Adrenal gland (tissue), 12 donors: ENCODE data around the gene WDR53. TPM values are rescaled to one million over a fixed set of nuclear protein-coding genes. Genes with fewer than 3 reads are reported as not detected.

Experiments used
- DNase-seq, 7 donors: peaks; one replicate each; pipeline ENCODE4 v3.0.0-alpha.2; 2019 to 2020
- H3K27ac ChIP-seq, 5 donors: fragments of 200-600 bp; sonication (generic) in 4 of 5; 1 replicate in 3 of 5; 2 replicates in 2 of 5; pipeline versions ENCODE4 v1.5.1 to v1.8.0; 2016 to 2020; ENCODE audit warnings: mild to moderate bottlenecking in 1 of 5
- H3K27me3 ChIP-seq: fragments of 200-600 bp; 2 replicates; pipeline ENCODE4 v1.8.0; 2021
- H3K36me3 ChIP-seq, 2 donors: fragments of 200-600 bp; replicated peaks in 1 of 2; 1 replicate in 1 of 2; 2 replicates in 1 of 2; pipeline versions ENCODE4 v1.5.1 to v1.8.0; 2018 to 2022
- H3K4me1 ChIP-seq, 2 donors: fragments of 200-600 bp; replicated peaks in 1 of 2; 1 replicate in 1 of 2; 2 replicates in 1 of 2; pipeline versions ENCODE4 v1.5.1 to v1.8.0; 2018 to 2021
- H3K4me3 ChIP-seq, 4 donors: fragments of 200-600 bp; sonication (generic) in 3 of 4; one replicate each; pipeline ENCODE4 v1.5.1; 2016 to 2018
- H3K9me3 ChIP-seq, 3 donors: fragments of 200-600 bp; sonication (generic) in 1 of 3; replicated peaks in 1 of 3; 1 replicate in 2 of 3; 2 replicates in 1 of 3; pipeline versions ENCODE4 v1.5.1 to v1.8.0; 2016 to 2021
- POLR2A ChIP-seq, 2 donors: fragments of 450-650 bp; IDR thresholded peaks; one replicate each; pipeline ENCODE4 v1.6.1; 2017; ENCODE audit warnings: antibody characterized with exemption in 2 of 2, mild to moderate bottlenecking in 2 of 2, moderate library complexity in 1 of 2
- WGBS, 4 donors: extraction: QIAGEN DNeasy Blood & Tissue Kit in 2 of 4; methylation state at CpG; one replicate each; pipeline versions ENCODE4 v1.1.5 to v1.1.7; 2013 to 2017; 5-methylcytosine and 5-hydroxymethylcytosine counted together
- intact Hi-C, 2 donors: fragments of 100-400 bp; cut with DNase I; formaldehyde crosslinking; loops; one replicate each; pipeline versions ENCODE4 v1.14.1 to v1.15.0; 2022 to 2023
- polyA plus RNA-seq, 3 donors: library from polyadenylated mRNA; stranded (reverse); fragments of 200-250 nt in 2 of 3; fragments of 350-450 nt in 1 of 3; fragmentation: Illumina TruSeq in 1 of 3; extraction: RNeasy Lipid Tissue Mini Kit (QIAGEN cat#74804) in 1 of 3; gene quantifications; one replicate each; pipeline ENCODE4 v1.2.3, GENCODE V29; 2013 to 2014
- total RNA-seq, 9 donors: library from RNA; depleted of rRNA in 4 of 9; stranded (reverse); fragments of >200 nt in 4 of 9; fragments of 120-200 nt in 1 of 9; fragmentation: NEBNext Ultra II Directional in 1 of 9; extraction: Animal tissue kit (Norgen Biotek cat#: 25700) in 1 of 9; gene quantifications; one replicate each; pipeline versions ENCODE4 v1.1.0 to v1.2.4, GENCODE V29; 2013 to 2023
- TF ChIP-seq, protein P1 (sequence below), 6 experiments: fragments of 450-650 bp in 4 of 6; fragments of 200-600 bp in 2 of 6; sonication (generic) in 1 of 6; IDR thresholded peaks; 1 replicate in 5 of 6; 2 replicates in 1 of 6; pipeline versions ENCODE4 v1.5.1 to v1.8.0; 2016 to 2021; ENCODE audit warnings: antibody characterized with exemption in 6 of 6, mild to moderate bottlenecking in 2 of 6, moderate library complexity in 1 of 6
- donor health status: healthy with polysubstance abuse.
- donor health status: Bipolar disorder and iron deficiency.
- donor health status: DM: yes; HTN: yes; CAD: no.
- donor health status: DM: no; HTN: no; CAD: no.
- donor health status: DM: no; HTN: no; CAD: no.
- donor health status: DM: yes; HTN: yes; CAD: no.

The WDR53 gene
- total and polyA plus RNA-seq, 12 donors, result 1.8 to 27.5 (median 11.1) TPM

DNA sequence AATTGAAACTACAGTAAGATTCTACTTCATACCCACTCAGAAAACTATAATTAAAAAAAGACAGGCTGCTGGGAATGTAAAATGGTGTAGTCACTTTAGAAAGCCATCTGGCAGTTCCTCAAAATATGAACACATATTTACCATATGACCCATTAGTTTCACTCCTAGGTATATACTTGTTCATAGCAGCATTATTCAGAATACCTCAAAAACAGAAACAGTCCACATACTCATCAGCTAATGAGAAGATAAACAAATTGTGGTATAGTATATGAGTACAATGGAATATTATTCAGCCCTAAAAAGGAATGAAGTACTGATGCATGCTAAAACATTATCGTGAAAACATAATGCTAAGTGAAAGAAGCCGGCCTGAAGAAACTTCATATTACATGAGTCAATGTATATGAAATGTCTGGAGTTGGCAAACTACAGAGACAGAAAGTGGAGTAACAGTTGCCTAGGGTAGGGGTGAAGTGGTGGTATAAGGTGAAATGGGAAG, 23.8 kb downstream of the WDR53 start:
- H3K36me3 ChIP-seq, result no peaks in the 10 kb centered on the region
- intact Hi-C loops, result no loop called here
- 88 to 95% (median 94%) methylated on average over 2 of the region's 2 CpGs for WGBS, 4 donors

DNA sequence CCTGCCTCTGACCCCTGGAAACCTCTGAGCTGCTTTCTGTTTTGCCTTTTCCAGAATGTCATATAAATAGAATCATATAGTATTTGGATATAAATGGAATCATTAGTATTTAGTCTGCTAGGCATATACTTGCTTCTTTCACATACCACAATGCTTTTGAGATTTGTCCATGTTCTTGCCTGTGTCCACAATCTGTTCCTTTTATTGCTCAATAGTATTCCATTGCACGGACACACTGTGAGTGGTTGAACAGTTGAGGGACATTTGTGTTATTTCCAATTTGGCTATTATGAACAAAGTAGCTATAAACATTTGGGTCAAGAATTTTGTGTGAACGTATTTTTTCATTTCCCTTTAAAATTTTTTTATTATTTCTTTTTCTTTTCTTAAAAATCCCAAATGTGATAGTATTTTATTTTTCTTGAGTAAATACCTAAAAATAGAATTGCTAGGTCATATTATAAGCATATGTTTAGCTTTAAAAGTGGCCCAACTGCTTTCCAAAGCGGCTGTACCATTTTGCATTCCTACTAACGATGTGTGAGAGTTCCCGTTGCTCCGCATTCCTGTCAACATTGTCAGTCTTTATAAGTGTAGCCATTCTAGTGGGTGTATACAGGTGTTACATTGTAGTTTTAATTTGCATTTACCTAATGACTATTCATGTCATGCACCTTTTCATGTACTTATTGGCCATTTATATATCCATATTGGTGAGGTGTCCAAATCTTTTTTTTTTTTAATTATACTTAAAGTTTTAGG, 26.5 kb downstream of the WDR53 start:
- no peaks in the 10 kb centered on the region for H3K9me3 ChIP-seq
- WGBS, 4 donors, result 86 to 91% (median 89%) methylated on average over 6 of the region's 6 CpGs
- no peak for TF ChIP-seq POLR2A (IDR thresholded peaks at IDR 0.05)
- TF ChIP-seq, protein P1, sequence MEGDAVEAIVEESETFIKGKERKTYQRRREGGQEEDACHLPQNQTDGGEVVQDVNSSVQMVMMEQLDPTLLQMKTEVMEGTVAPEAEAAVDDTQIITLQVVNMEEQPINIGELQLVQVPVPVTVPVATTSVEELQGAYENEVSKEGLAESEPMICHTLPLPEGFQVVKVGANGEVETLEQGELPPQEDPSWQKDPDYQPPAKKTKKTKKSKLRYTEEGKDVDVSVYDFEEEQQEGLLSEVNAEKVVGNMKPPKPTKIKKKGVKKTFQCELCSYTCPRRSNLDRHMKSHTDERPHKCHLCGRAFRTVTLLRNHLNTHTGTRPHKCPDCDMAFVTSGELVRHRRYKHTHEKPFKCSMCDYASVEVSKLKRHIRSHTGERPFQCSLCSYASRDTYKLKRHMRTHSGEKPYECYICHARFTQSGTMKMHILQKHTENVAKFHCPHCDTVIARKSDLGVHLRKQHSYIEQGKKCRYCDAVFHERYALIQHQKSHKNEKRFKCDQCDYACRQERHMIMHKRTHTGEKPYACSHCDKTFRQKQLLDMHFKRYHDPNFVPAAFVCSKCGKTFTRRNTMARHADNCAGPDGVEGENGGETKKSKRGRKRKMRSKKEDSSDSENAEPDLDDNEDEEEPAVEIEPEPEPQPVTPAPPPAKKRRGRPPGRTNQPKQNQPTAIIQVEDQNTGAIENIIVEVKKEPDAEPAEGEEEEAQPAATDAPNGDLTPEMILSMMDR (IDR thresholded peaks at IDR 0.05), result no peak
- intact Hi-C loops, result no loop called here
- H3K4me3 ChIP-seq, result no peak overlapping the region
- no peaks in the 10 kb centered on the region for H3K36me3 ChIP-seq
- H3K27ac ChIP-seq, result no peak overlapping the region
- no peaks in the 10 kb centered on the region for H3K4me1 ChIP-seq
- DNase-seq, result no peak
- no peaks in the 10 kb centered on the region for H3K27me3 ChIP-seq

More for the DNA sequence above, 23.8 kb downstream of the WDR53 start:
- no peaks in the 10 kb centered on the region for H3K4me1 ChIP-seq
- DNase-seq, result no peak
- H3K4me3 ChIP-seq, result no peak overlapping the region
- H3K9me3 ChIP-seq, result peaks cover 0 to 4% (median 0%) of the 10 kb centered on the region in 3 donors
- no peak overlapping the region for H3K27ac ChIP-seq
- TF ChIP-seq, protein P1 (IDR thresholded peaks at IDR 0.05), result no peak
- TF ChIP-seq POLR2A (IDR thresholded peaks at IDR 0.05), result no peak
- H3K27me3 ChIP-seq, result no peaks in the 10 kb centered on the region

DNA sequence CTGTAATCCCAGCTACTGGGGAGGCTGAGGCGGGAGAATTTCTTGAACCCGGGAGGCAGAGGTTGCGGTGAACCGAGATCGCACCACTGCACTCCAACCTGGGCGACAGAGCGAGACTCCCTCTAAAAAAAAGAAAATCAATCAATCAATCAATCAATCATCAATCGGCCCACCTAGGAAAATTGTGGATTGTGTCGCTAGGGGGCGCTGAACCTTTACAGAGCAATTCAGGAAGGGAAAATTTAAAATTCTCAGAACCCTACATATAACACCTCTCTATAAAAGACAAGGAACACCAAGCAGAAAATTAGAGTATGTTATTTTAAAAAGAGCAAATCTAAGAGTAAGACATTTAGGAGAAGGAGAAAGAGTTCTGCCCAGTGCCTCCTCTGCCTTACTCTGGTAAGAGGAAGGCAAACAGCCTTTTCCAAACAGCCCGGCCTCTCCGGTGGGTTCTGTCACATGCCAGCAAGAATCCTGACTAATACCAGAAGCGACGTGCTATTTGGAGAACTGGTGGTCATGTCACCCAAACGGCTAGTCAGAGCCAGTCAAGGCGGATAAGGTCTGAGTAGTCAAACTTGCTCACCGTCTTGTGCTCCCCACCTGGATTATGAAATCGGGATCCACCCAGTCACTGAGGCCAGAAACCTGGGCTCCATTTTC, 30.9 kb downstream of the WDR53 start:
- Histone ChIP-seq H3K4me3 (no peak overlapping the region), H3K4me1 (no peaks in the 10 kb centered on the region), H3K27me3 (no peaks in the 10 kb centered on the region), H3K27ac (no peak overlapping the region), H3K36me3 (no peaks in the 10 kb centered on the region), H3K9me3 (no peaks in the 10 kb centered on the region)
- TF ChIP-seq, protein P1 (IDR thresholded peaks at IDR 0.05), result peak; percentile 48 to 73 (median 62)
- no peak for TF ChIP-seq POLR2A (IDR thresholded peaks at IDR 0.05)
- intact Hi-C loops, result loop anchor here (10.0 kb wide), 2 partner anchors 147 to 157 kb away; no protein-coding TSS in a partner anchor
- WGBS, 4 donors, result 34 to 49% (median 41%) methylated on average over 17 to 18 of the region's 18 CpGs
- DNase-seq, result peak in 5 of 7 donors; percentile 38 to 64 (median 51)

DNA sequence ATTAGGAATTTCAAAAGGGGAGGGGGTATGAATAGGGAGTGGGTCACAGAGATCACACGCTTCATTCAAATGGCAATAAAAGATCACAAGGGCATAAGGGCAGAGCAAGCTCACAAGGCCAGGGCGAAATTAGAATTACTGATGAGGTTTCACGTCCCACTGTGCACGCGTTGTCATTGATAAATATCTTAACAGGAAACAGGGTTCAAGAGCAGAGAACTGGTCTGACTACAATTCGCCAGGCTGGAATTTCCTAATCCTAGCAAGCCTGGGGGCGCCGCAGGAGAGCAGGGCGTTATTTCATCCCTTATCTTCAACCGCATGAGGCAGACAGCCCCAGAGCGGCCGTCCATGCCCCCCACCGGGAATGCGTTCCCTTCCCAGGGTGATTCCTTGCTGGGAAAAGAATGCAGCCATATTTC, 35.1 kb downstream of the WDR53 start:
- H3K4me1 ChIP-seq, result no peaks in the 10 kb centered on the region
- no peak overlapping the region for H3K4me3 ChIP-seq
- no peaks in the 10 kb centered on the region for H3K36me3 ChIP-seq
- peaks cover 0 to 5% (median 0%) of the 10 kb centered on the region in 3 donors for H3K9me3 ChIP-seq
- no peak for DNase-seq
- intact Hi-C loops, result loop anchor here (10.0 kb wide), 2 partner anchors 152 to 162 kb away; no protein-coding TSS in a partner anchor
- H3K27ac ChIP-seq, result no peak overlapping the region
- TF ChIP-seq, protein P1 (IDR thresholded peaks at IDR 0.05), result no peak
- TF ChIP-seq POLR2A (IDR thresholded peaks at IDR 0.05), result no peak
- WGBS, 4 donors, result 19 to 38% (median 35%) methylated on average over 8 to 14 of the region's 14 CpGs
- H3K27me3 ChIP-seq, result no peaks in the 10 kb centered on the region
